ENCODE results near the gene GALNTL6.
"Not testable (repeated sequence)": the region's sequence is repeated elsewhere in the genome, so short reads cannot be mapped to it uniquely, and the experiment has no call there.

GALNTL6 gene

GRCh38 chr4:172858731-172859230 lies 1045.6 kb downstream of the GALNTL6 start:
- Histone ChIP-seq H3K4me3 (ENCODE audit: low read depth, low read length) (no peak overlapping the region), H3K9me3 (ENCODE audit: control insufficient read depth, insufficient read depth, low read length) (no peaks in the 10 kb centered on the region), H3K4me1 (ENCODE audit: control insufficient read depth, insufficient read depth, low read length) (no peaks in the 10 kb centered on the region), H3K9ac (ENCODE audit: low read depth, low read length) (no peak overlapping the region), H3K36me3 (ENCODE audit: control insufficient read depth, insufficient read depth, low read length) (no peaks in the 10 kb centered on the region), H3K27me3 (ENCODE audit: control insufficient read depth, insufficient read depth, low read length) (no peaks in the 10 kb centered on the region)

- H3K4me1 ChIP-seq (ENCODE audit: control insufficient read depth, insufficient read depth, low read length): peaks cover 3% of the 10 kb centered on the region
- H3K36me3 ChIP-seq (ENCODE audit: control insufficient read depth, insufficient read depth, low read length): no peaks in the 10 kb centered on the region
- H3K4me3 ChIP-seq (ENCODE audit: low read depth, low read length): no peak overlapping the region
- H3K27me3 ChIP-seq (ENCODE audit: control insufficient read depth, insufficient read depth, low read length): no peaks in the 10 kb centered on the region
- no peaks in the 10 kb centered on the region for H3K9me3 ChIP-seq (ENCODE audit: control insufficient read depth, insufficient read depth, low read length)
- no peak overlapping the region for H3K9ac ChIP-seq (ENCODE audit: low read depth, low read length)
These were observed 1051.9 kb downstream of the GALNTL6 start for GRCh38 chr4:172865103-172865502.

GRCh38 chr4:172865531-172866127 lies 1052.4 kb downstream of the GALNTL6 start:
- Histone ChIP-seq H3K27me3 (ENCODE audit: control insufficient read depth, insufficient read depth, low read length) (no peaks in the 10 kb centered on the region), H3K9me3 (ENCODE audit: control insufficient read depth, insufficient read depth, low read length) (no peaks in the 10 kb centered on the region), H3K36me3 (ENCODE audit: control insufficient read depth, insufficient read depth, low read length) (no peaks in the 10 kb centered on the region), H3K4me3 (ENCODE audit: low read depth, low read length) (no peak overlapping the region), H3K4me1 (ENCODE audit: control insufficient read depth, insufficient read depth, low read length) (peaks cover 3% of the 10 kb centered on the region), H3K9ac (ENCODE audit: low read depth, low read length) (no peak overlapping the region)

GRCh38 chr4:172866421-172866820 lies 1053.2 kb downstream of the GALNTL6 start:
- Histone ChIP-seq H3K9me3 (ENCODE audit: control insufficient read depth, insufficient read depth, low read length) (no peaks in the 10 kb centered on the region), H3K9ac (ENCODE audit: low read depth, low read length) (no peak overlapping the region), H3K36me3 (ENCODE audit: control insufficient read depth, insufficient read depth, low read length) (no peaks in the 10 kb centered on the region), H3K4me3 (ENCODE audit: low read depth, low read length) (no peak overlapping the region), H3K4me1 (ENCODE audit: control insufficient read depth, insufficient read depth, low read length) (peaks cover 3% of the 10 kb centered on the region), H3K27me3 (ENCODE audit: control insufficient read depth, insufficient read depth, low read length) (no peaks in the 10 kb centered on the region)

GRCh38 chr4:172867835-172868234 lies 1054.6 kb downstream of the GALNTL6 start:
- no peak overlapping the region for H3K9ac ChIP-seq (ENCODE audit: low read depth, low read length)
- no peaks in the 10 kb centered on the region for H3K27me3 ChIP-seq (ENCODE audit: control insufficient read depth, insufficient read depth, low read length)
- no peak overlapping the region for H3K4me3 ChIP-seq (ENCODE audit: low read depth, low read length)
- no peaks in the 10 kb centered on the region for H3K9me3 ChIP-seq (ENCODE audit: control insufficient read depth, insufficient read depth, low read length)
- H3K36me3 ChIP-seq (ENCODE audit: control insufficient read depth, insufficient read depth, low read length): no peaks in the 10 kb centered on the region
- peaks cover 3% of the 10 kb centered on the region for H3K4me1 ChIP-seq (ENCODE audit: control insufficient read depth, insufficient read depth, low read length)

- no peaks in the 10 kb centered on the region for H3K27me3 ChIP-seq (ENCODE audit: control insufficient read depth, insufficient read depth, low read length)
These were observed 1055.1 kb downstream of the GALNTL6 start for GRCh38 chr4:172868271-172868670.

GRCh38 chr4:172869621-172870268 lies 1056.5 kb downstream of the GALNTL6 start:
- no peaks in the 10 kb centered on the region for H3K27me3 ChIP-seq (ENCODE audit: control insufficient read depth, insufficient read depth, low read length)
- no peak overlapping the region for H3K4me3 ChIP-seq (ENCODE audit: low read depth, low read length)
- H3K36me3 ChIP-seq (ENCODE audit: control insufficient read depth, insufficient read depth, low read length): no peaks in the 10 kb centered on the region
- no peaks in the 10 kb centered on the region for H3K9me3 ChIP-seq (ENCODE audit: control insufficient read depth, insufficient read depth, low read length)
- peaks cover 3% of the 10 kb centered on the region for H3K4me1 ChIP-seq (ENCODE audit: control insufficient read depth, insufficient read depth, low read length)
- H3K9ac ChIP-seq (ENCODE audit: low read depth, low read length): no peak overlapping the region

More at GRCh38 chr4:172868271-172868670, 1055.1 kb downstream of the GALNTL6 start:
- no peaks in the 10 kb centered on the region for H3K9me3 ChIP-seq (ENCODE audit: control insufficient read depth, insufficient read depth, low read length)
- H3K4me3 ChIP-seq (ENCODE audit: low read depth, low read length): no peak overlapping the region
- peaks cover 3% of the 10 kb centered on the region for H3K4me1 ChIP-seq (ENCODE audit: control insufficient read depth, insufficient read depth, low read length)
- no peak overlapping the region for H3K9ac ChIP-seq (ENCODE audit: low read depth, low read length)
- no peaks in the 10 kb centered on the region for H3K36me3 ChIP-seq (ENCODE audit: control insufficient read depth, insufficient read depth, low read length)

- H3K9me3 ChIP-seq (ENCODE audit: control insufficient read depth, insufficient read depth, low read length): no peaks in the 10 kb centered on the region
- H3K4me1 ChIP-seq (ENCODE audit: control insufficient read depth, insufficient read depth, low read length): peaks cover 3% of the 10 kb centered on the region
- no peak overlapping the region for H3K4me3 ChIP-seq (ENCODE audit: low read depth, low read length)
- no peaks in the 10 kb centered on the region for H3K36me3 ChIP-seq (ENCODE audit: control insufficient read depth, insufficient read depth, low read length)
- no peaks in the 10 kb centered on the region for H3K27me3 ChIP-seq (ENCODE audit: control insufficient read depth, insufficient read depth, low read length)
- no peak overlapping the region for H3K9ac ChIP-seq (ENCODE audit: low read depth, low read length)
These were observed 1058.2 kb downstream of the GALNTL6 start for GRCh38 chr4:172871381-172871780.

- peaks cover 3% of the 10 kb centered on the region for H3K4me1 ChIP-seq (ENCODE audit: control insufficient read depth, insufficient read depth, low read length)
- no peak overlapping the region for H3K9ac ChIP-seq (ENCODE audit: low read depth, low read length)
- no peaks in the 10 kb centered on the region for H3K9me3 ChIP-seq (ENCODE audit: control insufficient read depth, insufficient read depth, low read length)
- no peaks in the 10 kb centered on the region for H3K36me3 ChIP-seq (ENCODE audit: control insufficient read depth, insufficient read depth, low read length)
- no peaks in the 10 kb centered on the region for H3K27me3 ChIP-seq (ENCODE audit: control insufficient read depth, insufficient read depth, low read length)
- no peak overlapping the region for H3K4me3 ChIP-seq (ENCODE audit: low read depth, low read length)
These were observed 1061.7 kb downstream of the GALNTL6 start for GRCh38 chr4:172874944-172875343.

GRCh38 chr4:172876394-172876793 lies 1063.2 kb downstream of the GALNTL6 start:
- Histone ChIP-seq H3K27me3 (ENCODE audit: control insufficient read depth, insufficient read depth, low read length) (no peaks in the 10 kb centered on the region), H3K9me3 (ENCODE audit: control insufficient read depth, insufficient read depth, low read length) (no peaks in the 10 kb centered on the region), H3K4me3 (ENCODE audit: low read depth, low read length) (no peak overlapping the region), H3K4me1 (ENCODE audit: control insufficient read depth, insufficient read depth, low read length) (peaks cover 3% of the 10 kb centered on the region), H3K36me3 (ENCODE audit: control insufficient read depth, insufficient read depth, low read length) (no peaks in the 10 kb centered on the region), H3K9ac (ENCODE audit: low read depth, low read length) (no peak overlapping the region)

- H3K27me3 ChIP-seq (ENCODE audit: control insufficient read depth, insufficient read depth, low read length): no peaks in the 10 kb centered on the region
- H3K9ac ChIP-seq (ENCODE audit: low read depth, low read length): no peak overlapping the region
- H3K4me3 ChIP-seq (ENCODE audit: low read depth, low read length): no peak overlapping the region
- no peaks in the 10 kb centered on the region for H3K4me1 ChIP-seq (ENCODE audit: control insufficient read depth, insufficient read depth, low read length)
- no peaks in the 10 kb centered on the region for H3K36me3 ChIP-seq (ENCODE audit: control insufficient read depth, insufficient read depth, low read length)
- no peaks in the 10 kb centered on the region for H3K9me3 ChIP-seq (ENCODE audit: control insufficient read depth, insufficient read depth, low read length)
These were observed 1068.4 kb downstream of the GALNTL6 start for GRCh38 chr4:172881645-172882044.

GRCh38 chr4:172887358-172887757 lies 1074.2 kb downstream of the GALNTL6 start:
- H3K9ac ChIP-seq (ENCODE audit: low read depth, low read length): not testable (repeated sequence)

More at GRCh38 chr4:172887358-172887757, 1074.2 kb downstream of the GALNTL6 start:
- not testable (repeated sequence) for H3K4me1 ChIP-seq (ENCODE audit: control insufficient read depth, insufficient read depth, low read length); H3K9me3 ChIP-seq (ENCODE audit: control insufficient read depth, insufficient read depth, low read length); H3K36me3 ChIP-seq (ENCODE audit: control insufficient read depth, insufficient read depth, low read length); H3K27me3 ChIP-seq (ENCODE audit: control insufficient read depth, insufficient read depth, low read length); H3K4me3 ChIP-seq (ENCODE audit: low read depth, low read length)

Data from iPS-15b (cell line).